Activated CD8-positive, alpha-beta memory T cell treated with anti-CD3 and anti-CD28 coated beads, Interleukin-2, amount 50 U/mL, for 1 hour (primary cell): ENCODE measurements around the gene JAG1.

ENCODE experiments used
- DNase-seq: peaks from one replicate; pipeline ENCODE4 v3.0.0-alpha.2; 2020; ENCODE audit errors: extremely low read depth

Gene JAG1

GRCh38 chr20:10699489-10699888, 25.7 kb upstream of the JAG1 start:
- no peak for DNase-seq

GRCh38 chr20:10696650-10697049, 22.9 kb upstream of the JAG1 start:
- DNase-seq = no peak

- no peak for DNase-seq
These were observed 15.6 kb upstream of the JAG1 start for GRCh38 chr20:10689385-10689784.

- DNase-seq = no peak
These were observed 14.1 kb upstream of the JAG1 start for GRCh38 chr20:10687895-10688294.

- no peak for DNase-seq
These were observed 12.7 kb upstream of the JAG1 start for GRCh38 chr20:10686356-10687133.

- DNase-seq = no peak
These were observed 9.7 kb upstream of the JAG1 start for GRCh38 chr20:10683537-10683936.

GRCh38 chr20:10682939-10683338, 9.1 kb upstream of the JAG1 start:
- no peak for DNase-seq

GRCh38 chr20:10681494-10681893, 7.7 kb upstream of the JAG1 start:
- DNase-seq = no peak

GRCh38 chr20:10680571-10680970, 6.8 kb upstream of the JAG1 start:
- no peak for DNase-seq

- no peak for DNase-seq
These were observed 5.5 kb upstream of the JAG1 start for GRCh38 chr20:10679269-10679668.

- DNase-seq = no peak
These were observed 2.7 kb upstream of the JAG1 start for GRCh38 chr20:10676518-10676917.

- DNase-seq = no peak
These were observed 1.6 kb upstream of the JAG1 start for GRCh38 chr20:10675450-10675848.

GRCh38 chr20:10674684-10675449, 1.1 kb upstream of the JAG1 start:
- DNase-seq = no peak

GRCh38 chr20:10673176-10673841, 490 bp downstream of the JAG1 start:
- DNase-seq = no peak

GRCh38 chr20:10672624-10673127, 1.1 kb downstream of the JAG1 start:
- no peak for DNase-seq

- no peak for DNase-seq
These were observed 1.7 kb downstream of the JAG1 start for GRCh38 chr20:10671919-10672623.

- DNase-seq = no peak
These were observed 2.4 kb downstream of the JAG1 start for GRCh38 chr20:10671221-10671918.

- DNase-seq = no peak
These were observed 3.1 kb downstream of the JAG1 start for GRCh38 chr20:10670501-10671220.

- no peak for DNase-seq
These were observed 3.9 kb downstream of the JAG1 start for GRCh38 chr20:10669843-10670446.
